ENCODE results near the gene PPP1R2.

PPP1R2 gene

GRCh38 chr3:195544634-195545033 is 1.5 kb upstream of the PPP1R2 start:
- TF ChIP-seq CTCF (IDR thresholded peaks at IDR 0.05): no peak
- H3K4me1 ChIP-seq: peaks cover 5% of the 10 kb centered on the region
- no peak overlapping the region for H2AFZ ChIP-seq
- no peak overlapping the region for H3K4me2 ChIP-seq (ENCODE audit: low read length)
- H3K4me3 ChIP-seq (ENCODE audit: low read depth, low read length): no peak overlapping the region
- no peaks in the 10 kb centered on the region for H3K36me3 ChIP-seq (ENCODE audit: control insufficient read depth, insufficient read depth, low read length)
- no peaks in the 10 kb centered on the region for H3K9me3 ChIP-seq (ENCODE audit: control insufficient read depth, low read length)
- H3K9ac ChIP-seq: no peak overlapping the region
- H3K27me3 ChIP-seq (ENCODE audit: control insufficient read depth, insufficient read depth, low read length): no peaks in the 10 kb centered on the region
- peaks cover 15% of the 10 kb centered on the region for H3K79me2 ChIP-seq
- H3K27ac ChIP-seq: peak overlapping the region; percentile 79

GRCh38 chr3:195544230-195544536 is 1.1 kb upstream of the PPP1R2 start:
- no peaks in the 10 kb centered on the region for H3K27me3 ChIP-seq (ENCODE audit: control insufficient read depth, insufficient read depth, low read length)
- H3K79me2 ChIP-seq: peaks cover 18% of the 10 kb centered on the region
- H3K4me3 ChIP-seq (ENCODE audit: low read depth, low read length): no peak overlapping the region
- H3K9ac ChIP-seq: no peak overlapping the region
- H3K4me2 ChIP-seq (ENCODE audit: low read length): no peak overlapping the region
- H3K9me3 ChIP-seq (ENCODE audit: control insufficient read depth, low read length): no peaks in the 10 kb centered on the region
- H3K27ac ChIP-seq: peak overlapping the region; percentile 79
- H2AFZ ChIP-seq: no peak overlapping the region
- no peak for TF ChIP-seq CTCF (IDR thresholded peaks at IDR 0.05)
- H3K4me1 ChIP-seq: peaks cover 5% of the 10 kb centered on the region
- H3K36me3 ChIP-seq (ENCODE audit: control insufficient read depth, insufficient read depth, low read length): no peaks in the 10 kb centered on the region

- H3K36me3 ChIP-seq (ENCODE audit: control insufficient read depth, insufficient read depth, low read length): no peaks in the 10 kb centered on the region
- H3K4me1 ChIP-seq: peaks cover 5% of the 10 kb centered on the region
- H3K4me3 ChIP-seq (ENCODE audit: low read depth, low read length): peak overlapping the region; percentile 94
- H3K27me3 ChIP-seq (ENCODE audit: control insufficient read depth, insufficient read depth, low read length): no peaks in the 10 kb centered on the region
- peak overlapping the region; percentile 99 for H2AFZ ChIP-seq
- peak overlapping the region; percentile 92 for H3K4me2 ChIP-seq (ENCODE audit: low read length)
- no peak for TF ChIP-seq CTCF (IDR thresholded peaks at IDR 0.05)
- H3K9me3 ChIP-seq (ENCODE audit: control insufficient read depth, low read length): no peaks in the 10 kb centered on the region
- H3K9ac ChIP-seq: no peak overlapping the region
- H3K79me2 ChIP-seq: peaks cover 22% of the 10 kb centered on the region
- peak overlapping the region; percentile 79 for H3K27ac ChIP-seq
Measured at GRCh38 chr3:195543500-195544229, 540 bp upstream of the PPP1R2 start.

- H3K4me2 ChIP-seq (ENCODE audit: low read length): peak overlapping the region; percentile 92
- TF ChIP-seq CTCF (IDR thresholded peaks at IDR 0.05): no peak
- peaks cover 8% of the 10 kb centered on the region for H3K4me1 ChIP-seq
- peaks cover 27% of the 10 kb centered on the region for H3K79me2 ChIP-seq
- peak overlapping the region; percentile 94 for H3K4me3 ChIP-seq (ENCODE audit: low read depth, low read length)
- no peaks in the 10 kb centered on the region for H3K36me3 ChIP-seq (ENCODE audit: control insufficient read depth, insufficient read depth, low read length)
- no peaks in the 10 kb centered on the region for H3K9me3 ChIP-seq (ENCODE audit: control insufficient read depth, low read length)
- no peaks in the 10 kb centered on the region for H3K27me3 ChIP-seq (ENCODE audit: control insufficient read depth, insufficient read depth, low read length)
- H2AFZ ChIP-seq: peak overlapping the region; percentile 99
- no peak overlapping the region for H3K27ac ChIP-seq
- H3K9ac ChIP-seq: peak overlapping the region; percentile 98
Measured at GRCh38 chr3:195542316-195542697, 818 bp downstream of the PPP1R2 start.

GRCh38 chr3:195540511-195540910 is 2.6 kb downstream of the PPP1R2 start:
- Histone ChIP-seq H3K27me3 (ENCODE audit: control insufficient read depth, insufficient read depth, low read length) (no peaks in the 10 kb centered on the region), H3K27ac (no peak overlapping the region), H3K9ac (no peak overlapping the region), H3K4me2 (ENCODE audit: low read length) (no peak overlapping the region), H3K36me3 (ENCODE audit: control insufficient read depth, insufficient read depth, low read length) (no peaks in the 10 kb centered on the region), H3K4me1 (peaks cover 11% of the 10 kb centered on the region), H3K79me2 (peaks cover 32% of the 10 kb centered on the region), H3K4me3 (ENCODE audit: low read depth, low read length) (no peak overlapping the region), H3K9me3 (ENCODE audit: control insufficient read depth, low read length) (no peaks in the 10 kb centered on the region), H2AFZ (no peak overlapping the region)
- no peak for TF ChIP-seq CTCF (IDR thresholded peaks at IDR 0.05)

Data from parathyroid adenoma (tissue), 2 donors.